Stimulated activated CD4-positive, alpha-beta T cell treated with anti-CD3 and anti-CD28 coated beads, Interleukin-4, amount 100 ng/mL, for 24 hours (primary cell): ENCODE results near the gene DMBX1.
A peak's percentile ranks its signal among the peaks of the same experiment; 100 is the strongest.

Experiments
- DNase-seq: peaks from one replicate; pipeline ENCODE4 v3.0.0-alpha.2; 2020

DMBX1 gene

DNA sequence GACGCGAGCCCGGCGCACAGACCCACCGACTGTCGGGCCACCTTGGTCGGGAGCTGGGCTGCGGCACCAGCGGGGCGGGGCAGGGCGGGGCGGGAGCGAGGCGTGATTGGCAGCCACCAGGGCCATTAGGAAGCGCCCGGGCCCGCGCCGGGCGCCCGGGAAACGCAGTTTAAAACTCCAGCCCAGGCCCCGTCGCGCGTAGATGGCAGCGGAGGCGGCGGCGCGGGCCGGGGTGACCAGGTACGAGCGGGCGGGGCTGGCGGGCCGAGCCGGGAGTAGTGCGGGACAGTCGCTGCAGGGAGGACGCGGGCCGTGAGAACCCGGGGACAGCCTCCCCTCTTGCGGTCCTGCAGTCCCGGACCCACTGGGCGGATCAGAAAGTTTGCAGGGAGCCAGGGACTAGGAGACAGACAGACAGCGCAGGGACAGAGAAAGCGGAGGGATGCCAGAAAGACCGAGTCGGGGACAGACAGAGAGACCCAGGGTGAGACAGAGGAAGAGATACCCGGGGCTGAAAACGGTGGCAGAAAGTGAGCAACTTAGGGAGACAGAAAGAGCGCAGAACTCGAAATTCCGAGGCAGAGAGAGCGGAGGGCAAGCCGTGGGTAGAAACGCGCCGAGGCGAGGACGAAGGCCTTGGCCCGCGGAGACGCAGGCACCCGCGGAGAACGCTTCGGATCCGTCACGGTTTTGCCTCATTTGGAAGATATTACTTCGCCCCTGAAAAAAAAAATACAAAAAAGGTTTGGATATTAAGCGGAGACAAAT is at the start of gene DMBX1:
Gene DMBX1, plus strand, starts transcription at position 199 of the 768 bp plus-strand sequence. CDS start 17,175 bp downstream, outside the sequence.
- DNase-seq, result peak; percentile 32

DNA sequence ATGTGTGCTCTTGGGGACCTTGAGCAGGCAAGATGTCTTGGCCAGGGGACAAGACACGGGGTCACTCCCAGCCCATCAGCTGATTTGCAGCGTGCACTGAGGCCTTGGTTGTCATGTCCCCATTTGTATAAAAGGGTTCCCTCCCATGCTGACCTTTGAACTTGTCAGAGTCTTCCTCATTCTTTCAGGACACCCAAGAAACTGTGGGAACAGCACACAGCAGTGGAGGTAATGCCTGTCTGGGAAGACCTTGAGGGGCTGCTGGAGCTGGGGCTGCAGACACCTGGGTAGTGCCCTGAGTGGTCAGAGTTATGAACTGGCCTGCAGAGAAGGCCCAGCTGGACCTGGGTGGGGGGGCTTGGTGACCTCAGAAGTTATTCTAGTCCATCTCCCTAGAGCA is 49.2 kb upstream of the DMBX1 start:
- DNase-seq, result no peak

DNA sequence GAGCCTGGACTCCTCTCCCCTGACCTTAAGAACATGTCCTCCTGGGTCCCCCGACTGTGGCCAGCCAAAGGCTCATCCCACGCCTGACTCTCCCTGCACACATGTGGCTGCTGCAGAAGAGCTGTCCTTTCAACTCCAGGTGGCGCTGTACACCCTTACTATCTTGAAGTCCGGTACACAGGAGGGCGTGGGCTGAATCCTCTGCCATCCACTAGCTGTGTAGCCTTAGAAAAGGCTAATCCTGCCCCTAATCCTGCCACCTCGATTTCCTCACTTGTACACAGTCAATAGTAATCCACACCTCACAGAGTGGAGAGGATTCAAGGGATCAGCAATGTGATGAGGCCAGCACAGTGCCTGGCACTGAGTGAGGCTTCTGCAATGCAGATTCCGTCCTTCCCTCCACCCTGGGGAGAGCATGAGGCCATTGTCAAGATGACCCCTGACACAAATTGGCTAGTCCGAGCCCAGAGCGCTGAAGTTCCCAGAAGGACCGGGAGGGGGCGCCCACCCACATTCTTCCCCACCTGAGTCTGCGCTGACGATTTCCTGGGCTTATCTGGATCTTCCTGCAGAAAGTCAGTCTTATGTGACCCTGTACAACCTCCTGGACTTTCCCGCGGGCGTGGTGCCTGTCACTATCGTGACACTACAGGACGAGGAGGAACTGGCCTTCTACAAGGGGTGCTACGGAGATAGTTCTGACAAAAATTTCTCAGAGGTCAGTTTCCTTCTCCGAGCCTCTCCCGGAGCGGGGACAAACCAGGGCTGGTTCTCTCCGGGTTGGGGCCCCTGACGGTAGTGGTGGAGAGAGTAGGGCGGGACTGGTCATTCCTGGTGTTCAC is 47.1 kb upstream of the DMBX1 start:
- peak; percentile 76 for DNase-seq

DNA sequence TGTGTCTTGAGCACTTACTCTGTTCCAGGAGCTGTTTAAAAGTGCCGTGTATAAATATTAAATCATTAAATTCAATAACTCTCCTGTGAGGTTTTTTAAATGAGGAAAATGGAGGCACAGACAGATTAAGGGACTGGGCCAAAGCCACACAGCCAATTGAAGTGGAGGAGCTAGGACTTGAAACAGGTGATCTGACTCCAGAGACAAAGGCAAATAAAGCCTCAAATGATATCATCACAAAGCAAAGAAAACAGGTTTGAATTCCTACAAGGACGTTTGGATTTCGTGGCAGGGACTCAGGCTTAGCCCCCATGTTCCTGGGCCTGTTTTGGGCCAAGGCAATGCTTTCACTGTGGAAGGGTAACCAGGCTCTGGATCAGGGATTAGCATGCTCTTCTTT is 45.2 kb upstream of the DMBX1 start:
- DNase-seq, result no peak

DNA sequence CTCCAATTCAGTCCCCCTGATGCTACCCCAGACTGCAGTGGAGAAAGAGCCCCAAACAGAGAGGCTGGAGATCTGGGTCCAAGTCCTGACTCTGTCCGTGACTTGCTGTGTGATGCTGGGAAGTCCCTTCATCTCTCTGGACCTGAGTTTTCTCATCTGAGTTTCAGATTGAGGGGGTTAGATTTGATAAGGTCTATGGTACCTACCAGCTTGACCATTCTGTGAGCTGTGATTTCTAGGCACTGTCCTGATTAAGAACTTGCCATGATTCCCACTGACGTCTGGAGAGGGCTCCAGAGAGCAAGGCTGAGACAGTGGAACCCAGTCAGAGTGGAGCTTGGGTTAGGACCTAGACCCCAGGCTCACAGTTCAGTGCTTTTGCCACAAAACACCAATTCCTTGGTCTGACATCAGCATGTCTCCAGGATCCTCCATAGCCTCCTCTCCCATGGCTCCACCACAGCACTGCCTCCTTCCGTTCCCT is 43.8 kb upstream of the DMBX1 start:
- DNase-seq, result no peak

DNA sequence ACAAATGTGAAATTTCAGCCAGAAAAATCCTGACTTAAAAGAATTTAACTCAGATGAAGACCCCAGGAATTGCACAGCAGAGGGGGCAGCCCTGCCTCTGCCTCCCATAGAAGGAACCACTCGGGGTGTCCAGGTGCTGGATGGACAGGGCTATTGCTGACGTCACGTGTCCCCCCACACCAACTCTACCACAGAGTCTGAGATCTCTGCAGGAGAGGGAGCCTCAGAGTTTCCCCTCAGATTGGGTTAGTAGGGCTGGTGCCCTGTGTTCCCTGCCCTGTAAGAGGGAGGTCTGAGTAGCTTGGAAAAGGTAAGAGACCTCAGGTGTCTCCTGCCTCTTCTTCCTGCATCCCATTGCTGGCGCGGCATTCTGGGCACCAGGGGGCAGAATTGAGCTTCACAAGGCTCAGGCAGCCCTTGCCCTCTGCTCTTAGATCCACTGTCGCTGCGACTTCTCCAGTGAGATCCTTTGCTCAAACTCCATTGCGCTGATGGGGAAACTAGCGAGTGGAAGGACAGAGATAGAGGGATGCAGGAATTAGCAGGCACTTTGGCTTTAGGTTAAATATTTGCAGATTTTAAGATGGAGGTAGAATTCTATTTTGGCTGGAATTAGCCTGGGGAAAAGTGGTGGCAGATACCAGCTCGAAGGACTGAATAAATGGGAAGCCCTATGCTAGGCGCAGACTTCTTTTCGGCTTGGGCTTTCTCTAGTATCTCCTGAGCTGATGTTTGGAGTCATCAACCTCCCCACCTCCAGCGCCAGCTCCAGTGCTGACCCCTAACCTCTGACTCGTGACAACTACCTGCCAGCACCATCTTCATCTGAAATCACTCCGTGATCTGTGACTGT is 42.8 kb upstream of the DMBX1 start:
- peak; percentile 84 for DNase-seq

DNA sequence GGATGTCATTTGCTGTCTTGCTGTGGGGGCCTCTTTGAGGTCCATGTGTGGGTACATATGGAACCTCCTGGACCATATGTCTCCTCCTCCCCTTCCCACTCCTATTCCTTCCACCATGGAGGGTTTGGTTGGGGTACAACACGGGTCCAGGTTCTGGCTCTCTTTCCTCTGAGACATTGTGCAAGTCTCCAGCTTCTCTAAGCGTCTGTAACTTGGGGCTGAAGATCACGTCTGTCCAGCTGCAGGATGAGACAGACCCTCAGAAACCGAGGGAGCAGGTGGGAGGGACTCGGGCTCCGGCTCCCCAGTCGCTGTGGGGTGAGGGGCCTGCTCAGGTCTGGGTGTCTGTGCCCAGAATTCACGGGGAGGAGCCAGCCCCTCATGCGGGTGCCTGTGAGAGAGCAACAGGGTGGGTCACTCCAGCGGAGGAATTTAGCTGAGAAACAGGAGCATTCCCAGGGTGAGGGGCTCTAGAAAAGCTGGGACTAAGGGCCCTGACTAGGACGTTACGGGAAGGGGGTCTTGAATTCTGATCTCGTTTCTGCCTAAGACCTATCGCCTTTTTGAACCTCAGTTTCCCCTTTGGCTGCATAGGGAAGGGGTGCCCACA is 42.0 kb upstream of the DMBX1 start:
- no peak for DNase-seq

DNA sequence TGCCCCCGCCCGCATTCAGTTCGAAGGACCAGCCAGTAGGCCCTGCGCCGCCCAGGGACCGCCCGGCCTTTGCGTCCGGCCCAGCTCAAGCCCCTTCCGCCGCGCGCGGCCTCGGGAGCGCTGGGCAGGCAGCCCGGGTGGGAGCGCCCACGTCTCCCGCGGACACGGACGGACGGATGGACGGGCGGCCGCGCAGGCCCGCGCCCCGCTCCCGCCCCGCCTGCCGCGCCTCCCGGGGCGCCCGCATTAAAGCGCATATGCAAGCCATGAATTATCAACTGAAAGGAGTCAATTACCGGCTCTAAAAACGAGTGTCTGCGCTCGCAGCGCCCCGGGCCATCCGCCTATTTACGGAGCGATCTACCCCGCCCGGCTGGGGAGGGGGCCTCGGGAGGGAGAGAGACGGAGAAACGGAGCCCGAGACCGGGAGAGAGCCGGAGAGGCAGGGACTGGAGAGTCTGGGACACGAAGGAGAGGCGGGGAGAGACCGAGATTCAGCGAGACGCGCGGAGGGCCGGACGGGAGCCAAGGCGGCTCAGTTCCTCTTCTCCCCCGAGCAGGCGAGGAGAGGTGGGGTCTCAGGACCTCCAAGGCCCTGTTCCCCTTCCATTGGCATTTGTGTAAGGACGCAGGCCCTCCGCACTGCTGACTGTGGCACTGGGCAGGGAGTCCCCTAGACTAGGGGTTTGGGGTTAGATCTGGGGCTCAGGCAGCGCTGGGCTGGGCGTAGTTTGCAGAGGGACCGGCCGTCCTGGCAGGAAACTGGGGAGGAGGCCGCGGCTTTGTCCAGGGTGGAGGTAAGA is 41.3 kb upstream of the DMBX1 start:
- no peak for DNase-seq

DNA sequence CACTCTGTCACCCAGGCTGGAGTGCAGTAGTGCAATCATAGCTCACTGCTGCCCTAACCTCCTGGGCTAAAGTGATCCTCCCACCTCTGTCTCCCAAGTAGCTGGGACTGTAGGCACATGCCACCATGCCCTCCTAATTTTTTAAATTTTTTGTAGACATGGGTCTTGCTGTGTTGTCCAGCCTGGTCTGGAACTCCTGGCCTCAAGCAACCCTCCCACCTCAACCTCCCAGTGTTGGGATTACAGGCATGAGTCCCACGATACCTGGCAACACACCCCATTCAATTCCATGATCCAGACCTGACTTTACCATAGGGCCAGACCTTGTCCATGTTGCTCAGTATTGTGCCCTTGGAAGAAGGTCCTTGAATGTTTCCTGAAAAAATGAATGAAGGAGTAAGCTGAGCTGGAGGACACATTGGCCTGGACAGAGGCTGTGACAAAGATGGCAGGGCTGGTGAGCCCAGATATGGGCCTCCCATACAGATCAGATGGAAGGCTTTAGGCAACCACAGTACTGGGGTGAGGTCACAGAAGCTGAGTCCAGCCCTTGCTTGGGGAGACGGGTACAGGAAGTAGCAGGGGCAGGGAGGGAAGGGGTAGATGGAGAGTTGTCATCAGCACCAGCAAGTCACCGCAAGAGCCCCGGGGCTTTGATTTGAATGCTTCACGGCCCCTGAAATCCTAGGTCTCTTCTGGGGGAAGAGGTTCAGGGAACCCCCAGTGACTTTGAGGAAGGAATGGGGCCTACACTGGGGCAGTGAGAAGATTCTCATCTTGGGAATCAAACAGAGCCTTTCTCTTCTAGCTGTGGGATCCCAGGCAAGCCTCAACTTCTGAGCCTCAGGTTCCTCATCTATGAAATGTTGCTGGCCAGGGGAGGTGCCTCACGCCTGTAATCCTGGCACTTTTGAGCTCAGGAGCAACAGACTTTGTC is 40.1 kb upstream of the DMBX1 start:
- no peak for DNase-seq

DNA sequence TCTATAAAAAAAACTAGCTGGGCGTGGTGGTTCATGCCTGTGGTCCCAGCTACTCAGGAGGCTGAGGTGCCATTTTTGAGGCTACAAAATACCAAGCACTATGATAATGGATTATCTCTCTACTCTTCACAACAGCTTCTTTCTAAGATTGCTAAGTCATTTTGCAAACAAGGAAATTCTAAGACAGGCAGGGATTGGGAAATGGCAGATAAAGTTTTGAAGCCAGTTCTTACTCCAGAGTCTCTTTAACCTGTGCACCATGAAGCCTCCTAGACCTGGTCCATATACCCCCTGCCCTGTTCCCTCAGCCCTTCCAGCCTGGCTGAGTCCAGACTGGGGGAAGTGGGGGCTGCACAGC is 39.5 kb upstream of the DMBX1 start:
- no peak for DNase-seq

DNA sequence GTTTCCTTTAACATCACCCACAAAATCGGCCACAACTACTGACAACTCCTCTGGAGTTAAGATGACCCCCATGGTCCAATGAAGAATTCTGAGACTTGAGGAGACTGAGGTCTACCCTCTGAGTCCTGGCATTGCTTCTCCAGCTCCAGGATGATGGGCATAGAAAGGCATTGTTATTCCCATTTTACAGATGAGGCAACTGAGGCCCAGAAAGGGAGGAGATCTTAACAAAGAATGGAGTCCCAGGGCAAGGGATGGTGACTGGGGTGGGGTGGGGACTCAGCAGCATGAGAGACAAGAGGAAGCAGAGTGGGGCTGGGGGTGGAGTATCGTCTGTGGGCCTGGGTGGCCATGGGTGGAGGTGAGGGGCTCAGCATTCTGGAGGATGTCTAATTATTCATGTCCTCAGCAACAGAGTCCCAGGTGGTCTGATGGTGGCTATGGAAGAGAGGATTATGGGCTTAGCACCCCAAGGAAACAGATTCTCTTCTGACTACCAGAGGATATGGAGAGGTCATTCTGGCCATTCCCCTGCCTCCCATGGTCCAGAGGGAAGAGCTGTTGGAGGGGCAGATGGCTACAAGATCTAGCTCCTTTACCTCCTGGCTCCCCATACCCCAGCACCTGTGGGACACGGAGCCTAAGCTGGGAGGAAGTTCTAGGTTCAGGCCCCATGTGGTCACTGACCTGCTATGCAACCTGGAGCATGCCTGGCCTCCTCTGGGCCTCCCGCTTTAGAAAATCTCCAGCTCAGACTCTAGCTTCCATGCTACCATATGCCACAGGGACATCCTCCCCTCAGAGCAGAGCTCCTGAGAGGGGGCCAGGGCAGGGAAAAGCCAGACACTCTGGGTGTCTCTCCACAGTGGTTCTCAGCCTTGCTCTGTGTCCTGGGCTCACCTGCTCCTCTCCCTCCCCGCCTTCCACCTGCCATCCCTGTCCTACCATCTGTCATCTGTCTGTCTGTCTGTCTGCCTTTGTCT is 37.4 kb upstream of the DMBX1 start:
- no peak for DNase-seq

DNA sequence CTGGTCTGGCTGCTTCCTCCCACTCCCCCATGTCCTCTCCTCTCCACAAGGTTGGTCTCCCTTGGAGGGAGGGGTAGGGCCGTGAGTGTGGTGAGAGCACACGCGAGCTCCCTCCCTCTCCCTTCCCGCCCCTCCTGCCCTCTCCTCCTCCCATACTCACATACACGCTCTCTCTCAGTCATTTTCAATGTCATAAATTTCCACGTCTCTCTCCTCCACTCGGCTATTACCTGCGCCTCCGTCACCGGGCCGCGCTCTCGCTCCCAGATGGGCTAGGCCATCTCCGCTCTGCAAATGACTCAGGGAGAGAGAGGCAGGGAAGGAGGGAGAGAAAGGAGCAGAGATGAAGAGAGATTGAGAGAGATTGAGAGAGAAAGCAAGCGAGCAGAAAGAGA is 36.7 kb upstream of the DMBX1 start:
- no peak for DNase-seq

DNA sequence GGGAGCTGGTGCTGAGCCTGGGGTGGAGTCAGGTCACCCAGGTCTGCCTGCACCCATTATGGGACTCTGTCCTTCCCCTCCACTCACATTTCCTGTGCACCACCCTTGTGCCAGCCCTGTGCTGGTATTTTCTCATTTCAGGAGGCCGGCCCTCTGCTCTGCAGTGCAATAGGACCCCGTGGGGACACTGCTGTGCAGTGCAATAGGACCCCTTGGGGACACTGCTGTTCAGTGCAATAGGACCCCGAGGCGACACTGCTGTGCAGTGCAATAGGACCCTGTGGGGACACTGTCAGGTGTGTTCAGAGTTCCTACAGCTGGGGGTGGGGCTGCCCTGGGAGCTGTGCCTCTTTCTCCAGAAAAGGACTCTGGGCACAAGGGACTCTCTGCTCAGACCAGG is 36.2 kb upstream of the DMBX1 start:
- no peak for DNase-seq

DNA sequence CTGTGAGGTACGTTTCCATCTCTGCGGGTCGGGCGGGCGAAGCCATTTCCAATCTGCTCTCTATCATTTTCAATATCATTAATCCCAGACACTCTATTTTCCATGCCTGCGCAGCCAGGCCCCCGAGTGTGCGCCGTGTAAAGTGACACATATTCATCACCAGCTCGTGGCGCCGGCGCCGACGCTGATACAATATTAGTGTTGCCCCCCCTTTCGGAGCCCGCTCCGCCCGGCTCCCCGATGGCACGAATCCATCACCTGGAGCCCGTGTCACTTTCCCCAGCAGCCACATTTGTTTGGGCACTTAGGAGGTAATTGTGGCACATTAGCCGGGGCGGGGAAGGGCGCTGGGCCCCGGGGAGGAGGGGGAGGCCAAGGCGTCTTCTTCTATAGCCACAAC is 33.7 kb upstream of the DMBX1 start:
- DNase-seq, result no peak

DNA sequence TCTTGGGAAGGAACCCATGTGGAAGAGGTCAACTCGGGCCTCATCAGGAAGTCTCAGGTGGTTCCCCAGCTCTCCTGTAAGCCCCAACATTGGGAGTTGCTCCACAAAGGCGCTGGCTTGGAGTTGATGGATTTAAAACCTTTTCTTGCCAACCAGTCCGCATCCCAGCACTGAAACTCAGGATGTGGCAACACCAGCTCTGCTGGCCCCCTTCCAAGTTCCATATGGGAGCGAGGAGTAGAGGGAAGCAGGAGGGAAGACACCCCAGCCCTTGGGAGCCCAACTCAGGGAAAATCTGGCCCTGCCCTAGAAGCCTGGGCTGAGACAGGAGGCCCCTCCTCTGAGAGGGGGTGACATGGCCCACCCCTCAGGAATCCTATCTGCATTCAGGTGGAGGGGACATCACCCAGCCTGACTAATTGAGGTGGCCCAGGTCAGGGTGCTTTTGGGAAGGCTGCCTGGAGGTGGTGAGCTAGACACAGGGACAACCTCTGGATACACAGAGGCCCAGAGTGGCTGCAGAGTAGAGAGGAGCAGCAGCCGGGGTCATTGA is 33.1 kb upstream of the DMBX1 start:
- DNase-seq, result no peak

DNA sequence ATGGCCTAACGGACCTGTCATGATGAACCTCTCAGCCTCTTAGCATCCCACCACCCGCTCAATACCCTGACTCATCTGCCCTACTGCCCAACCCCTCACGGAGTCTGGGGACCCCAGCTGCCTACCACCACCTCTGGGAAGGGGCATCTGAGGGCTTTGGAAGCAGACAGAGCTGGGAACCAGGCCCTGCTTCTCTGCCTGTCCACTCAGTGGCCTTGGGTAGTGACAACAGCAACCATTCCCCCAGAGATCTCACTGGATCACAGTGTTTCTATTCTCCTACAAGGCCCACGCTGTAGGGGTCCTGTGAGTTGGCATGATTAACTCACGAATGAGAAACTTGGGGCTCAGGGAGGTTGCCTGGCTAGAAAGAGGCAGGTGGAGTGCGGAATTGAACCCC is 32.5 kb upstream of the DMBX1 start:
- DNase-seq, result no peak

DNA sequence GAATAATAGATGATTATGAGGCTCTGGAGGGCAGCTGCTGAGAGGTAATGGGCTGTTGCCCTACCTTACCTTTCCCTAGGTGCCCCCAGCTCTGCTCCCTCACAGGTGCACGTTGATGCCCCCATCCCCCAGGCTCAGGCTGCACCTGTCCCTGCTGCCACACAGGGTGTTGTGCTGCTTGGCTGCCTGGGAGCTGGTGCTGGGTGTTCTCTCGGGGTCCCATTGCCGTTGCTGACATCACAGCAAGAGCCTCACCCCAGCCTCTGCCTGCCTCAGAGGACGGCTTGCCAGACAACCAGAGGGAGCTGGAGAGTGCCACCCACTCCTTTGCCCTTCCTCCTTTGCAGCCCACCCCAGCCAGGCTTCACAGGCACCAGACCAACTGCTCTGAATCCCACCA is 31.4 kb upstream of the DMBX1 start:
- no peak for DNase-seq

DNA sequence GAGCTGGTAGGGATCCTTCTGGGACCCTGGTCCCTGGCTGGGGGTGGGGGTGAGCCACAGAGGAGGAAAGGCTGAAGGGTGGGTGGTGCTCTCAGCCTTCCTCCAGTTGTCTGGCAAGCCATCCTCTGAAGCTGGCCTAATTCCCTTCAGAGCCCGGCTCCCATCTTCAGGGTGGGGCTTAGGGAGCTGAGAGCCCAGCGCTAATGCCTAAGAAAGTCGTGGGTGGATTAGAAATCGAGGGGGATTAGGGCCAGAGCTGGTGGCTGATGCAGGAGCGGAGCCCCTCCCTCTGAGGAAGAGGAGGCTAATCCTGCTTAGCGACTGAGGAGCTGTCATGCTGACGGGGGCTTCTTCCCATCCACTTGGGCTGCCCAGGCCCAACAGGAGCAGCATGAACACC is 30.8 kb upstream of the DMBX1 start:
- DNase-seq, result no peak

DNA sequence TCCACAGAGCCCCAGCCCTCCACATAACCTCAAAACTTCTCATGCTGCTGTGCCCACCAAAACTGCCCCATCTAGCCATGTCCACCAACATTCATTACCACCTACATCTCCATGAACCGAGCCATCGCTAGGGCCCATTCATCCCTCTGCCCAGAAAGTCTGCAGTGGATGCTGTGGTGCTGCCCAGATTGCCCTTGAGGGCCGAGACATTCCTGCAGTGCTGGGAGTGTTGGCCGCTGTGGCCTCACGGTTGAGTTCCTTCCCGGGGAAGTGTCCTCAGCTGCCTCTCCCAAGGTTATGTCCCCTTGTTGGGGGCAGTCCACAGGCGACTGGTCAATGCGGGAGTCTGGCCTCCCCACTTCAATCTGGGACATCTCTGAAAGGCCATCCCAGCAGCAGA is 30.3 kb upstream of the DMBX1 start:
- no peak for DNase-seq
